NCI-H1105 (cell line): ENCODE results near the gene SLC6A1.

Source experiments
- DNase-seq: peaks from one replicate; lab custom pipeline; 2025; lab: John Stamatoyannopoulos, UW

The SLC6A1 gene

DNA sequence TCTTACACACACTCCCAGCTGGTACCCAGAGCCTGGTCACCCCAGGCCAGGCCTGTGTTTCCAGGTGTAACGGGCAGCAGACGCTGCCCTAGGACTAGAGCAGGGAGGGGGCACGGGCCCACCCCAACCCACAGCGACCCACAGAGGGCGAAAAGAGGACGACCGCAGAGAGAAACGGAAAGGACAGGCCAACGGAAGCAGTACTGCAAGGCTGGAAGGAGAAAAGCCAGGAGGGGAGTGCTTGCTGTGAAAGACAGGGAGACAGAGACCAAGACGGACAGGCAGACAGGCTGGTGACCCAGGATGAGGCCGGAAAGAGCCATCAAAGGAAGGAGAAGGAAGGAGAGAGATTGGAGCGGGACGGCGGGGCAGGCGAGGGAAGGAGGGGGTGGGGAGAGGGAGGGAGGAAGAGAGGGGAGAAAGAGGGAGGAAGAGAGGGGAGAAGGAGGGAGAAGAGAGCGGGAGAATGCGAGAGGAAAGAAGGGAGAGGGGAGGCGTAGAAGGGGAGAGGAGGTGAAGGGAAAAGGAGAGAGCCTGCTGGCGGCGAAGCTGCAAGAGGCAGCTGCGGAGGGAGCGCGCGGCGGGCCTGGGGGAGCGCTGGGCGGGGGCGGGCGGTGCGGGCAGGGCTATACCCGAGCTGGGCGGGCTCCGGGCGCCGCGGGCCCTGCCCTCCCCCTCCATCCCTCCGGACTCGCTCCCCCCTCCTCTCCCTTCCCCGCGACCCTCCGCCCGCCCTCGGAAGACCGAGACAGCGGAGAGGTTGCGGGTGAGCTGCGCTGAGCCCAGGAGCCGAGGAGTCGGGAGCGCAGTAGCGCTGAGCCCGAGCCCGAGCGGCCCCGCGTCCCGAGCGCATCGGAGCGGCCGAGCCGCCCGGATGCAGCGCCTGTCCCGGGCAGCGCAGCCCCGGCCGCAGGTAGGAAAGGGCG lies at the start of gene SLC6A1:
TSS of gene SLC6A1 (plus strand) at position 732 of the 926 bp plus-strand sequence. CDS start 24,464 bp downstream, outside the sequence.
- DNase-seq: peak; percentile 12

DNA sequence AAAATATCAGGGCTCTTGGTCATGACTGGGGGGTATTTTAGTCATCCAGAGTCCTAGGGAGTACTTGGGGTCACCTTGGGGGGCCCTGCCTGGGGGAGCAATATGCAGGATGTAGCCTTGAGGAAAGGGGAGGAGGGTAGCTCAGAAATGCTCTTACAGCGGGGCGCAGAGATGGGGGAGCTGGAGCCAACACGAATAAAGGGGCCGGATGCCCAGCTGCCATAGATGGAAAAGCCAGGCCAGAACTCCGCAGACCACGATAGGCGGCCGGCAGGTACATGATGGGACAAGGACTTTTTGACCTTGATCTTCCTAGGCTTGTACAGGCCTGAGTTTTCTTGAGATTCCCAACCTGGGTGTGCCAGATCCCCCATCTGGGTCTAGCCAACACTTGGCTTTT lies 47.7 kb upstream of the SLC6A1 start:
- no peak for DNase-seq

DNA sequence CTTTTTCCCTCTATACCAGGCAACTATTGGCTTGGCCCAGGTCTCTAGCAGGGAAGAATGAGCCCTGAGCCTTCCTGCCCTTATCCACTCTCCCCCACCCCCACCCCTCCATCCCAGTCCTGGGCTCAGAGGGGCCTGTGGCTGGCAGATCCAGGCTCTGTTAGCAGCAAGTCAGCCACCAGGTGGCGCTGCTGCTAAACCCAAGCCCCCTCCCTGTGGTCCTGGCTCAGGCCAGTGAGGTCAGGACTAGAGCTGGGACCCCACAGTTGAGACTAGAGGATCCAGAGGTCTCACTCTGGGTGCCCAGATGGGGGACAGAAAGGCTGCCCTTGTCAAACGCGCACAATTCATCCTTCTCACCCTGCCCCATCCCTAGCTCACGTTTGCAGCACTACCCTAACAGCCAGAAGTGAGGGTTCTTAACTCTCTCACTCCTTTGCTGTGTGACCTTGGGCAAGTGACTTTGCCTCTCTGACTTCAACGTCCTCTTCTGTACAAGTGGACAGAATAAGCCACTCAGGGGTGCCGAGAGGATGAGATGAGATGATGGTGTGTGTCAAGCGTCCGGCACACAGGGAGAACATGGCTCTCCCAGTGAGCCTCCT lies 46.8 kb upstream of the SLC6A1 start:
- DNase-seq: no peak

DNA sequence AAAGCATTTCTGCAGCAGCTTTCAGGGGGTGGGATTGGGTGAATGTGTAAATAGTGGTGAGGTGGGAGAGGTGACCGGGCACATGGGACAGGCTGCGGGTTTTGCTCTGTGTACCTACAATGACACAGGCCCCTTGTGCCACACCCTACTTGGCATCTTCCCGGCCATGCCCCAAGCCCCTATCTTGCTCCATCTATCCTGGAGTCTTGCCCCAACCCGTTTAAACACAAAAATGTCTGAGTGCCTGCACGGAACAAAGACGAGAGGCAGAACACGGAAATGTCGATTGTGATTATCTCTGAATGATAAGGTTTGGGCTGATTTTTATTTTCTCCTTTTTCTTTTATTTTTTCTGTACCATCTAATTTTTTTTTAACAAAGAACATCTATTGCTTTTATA lies 46.0 kb upstream of the SLC6A1 start:
- DNase-seq: no peak

DNA sequence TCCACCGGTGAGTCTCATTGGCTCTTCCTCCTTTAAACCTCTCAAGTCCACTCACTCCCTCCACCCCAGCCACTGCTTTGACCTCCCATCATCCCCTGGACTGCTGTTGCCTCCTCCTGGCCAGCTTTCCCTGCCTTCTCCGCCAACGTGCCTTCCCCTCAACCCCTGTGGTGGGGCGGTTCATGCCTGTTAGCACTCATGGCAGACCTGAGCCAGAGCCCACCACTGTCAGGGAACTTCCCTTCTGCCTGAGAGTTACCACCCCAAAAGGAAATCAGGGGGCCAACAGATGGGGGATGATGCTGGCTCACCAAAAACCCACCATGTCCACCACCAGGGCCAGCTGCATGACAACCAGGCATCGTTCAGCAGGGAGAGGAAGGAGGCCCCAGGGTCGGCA lies 44.2 kb upstream of the SLC6A1 start:
- DNase-seq: no peak

DNA sequence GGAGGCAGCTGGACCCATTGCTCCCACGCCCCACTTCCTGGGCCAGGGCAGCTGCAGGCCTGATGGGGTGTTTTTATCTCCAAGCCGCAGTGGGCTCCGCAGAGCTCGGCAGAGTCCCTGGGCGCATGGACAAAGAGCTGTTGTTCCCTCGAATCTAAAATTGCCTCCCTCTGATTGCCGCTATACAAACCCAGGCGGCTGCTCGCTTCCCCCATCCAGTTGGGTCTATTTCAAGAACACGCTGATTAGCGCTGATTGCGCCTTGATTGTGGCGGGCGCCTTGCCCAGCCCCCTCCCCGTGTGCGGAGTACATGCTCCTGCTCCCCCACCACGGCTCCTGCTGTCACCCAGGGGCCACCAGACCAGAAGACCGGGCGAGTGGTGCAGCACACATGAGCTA lies 43.4 kb upstream of the SLC6A1 start:
- no peak for DNase-seq

DNA sequence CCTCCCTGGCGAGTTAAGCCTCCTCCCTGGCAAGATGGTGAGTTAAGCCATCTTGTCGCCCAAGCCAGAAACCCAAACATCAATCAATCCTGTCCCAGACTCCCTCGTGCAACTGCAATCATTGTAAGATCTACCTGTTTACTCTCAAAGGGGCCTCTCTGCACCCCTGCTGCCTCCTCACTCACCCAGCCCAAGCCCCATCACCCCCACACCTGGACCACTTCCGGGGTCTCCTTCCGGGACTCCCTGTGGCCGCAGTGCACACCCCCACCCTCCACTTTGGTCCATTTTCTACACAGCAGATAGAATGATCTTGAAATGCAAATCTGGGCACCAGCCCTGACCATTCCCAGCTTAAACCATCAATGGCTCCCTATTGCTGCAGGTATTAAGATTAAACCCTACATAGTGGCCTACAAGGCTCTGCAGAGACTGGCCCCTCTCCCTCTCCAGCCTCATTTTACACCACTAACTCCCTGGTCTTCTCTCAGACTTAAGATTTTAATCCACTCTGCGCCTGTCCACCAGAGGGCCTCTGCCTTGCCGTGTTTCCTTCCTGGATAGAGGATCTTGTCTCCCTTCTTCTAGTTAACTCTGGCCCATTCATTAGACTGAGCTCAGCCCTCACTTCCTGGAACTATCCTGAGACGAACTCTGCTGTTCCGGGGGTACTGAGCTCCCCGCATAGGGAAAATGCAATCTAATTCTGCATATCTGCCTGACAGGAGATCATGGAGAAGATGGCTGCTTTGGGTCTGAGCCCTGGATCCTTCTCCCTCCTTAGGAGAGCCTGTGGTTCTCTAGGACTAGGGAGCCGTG lies 41.9 kb upstream of the SLC6A1 start:
- DNase-seq: no peak

DNA sequence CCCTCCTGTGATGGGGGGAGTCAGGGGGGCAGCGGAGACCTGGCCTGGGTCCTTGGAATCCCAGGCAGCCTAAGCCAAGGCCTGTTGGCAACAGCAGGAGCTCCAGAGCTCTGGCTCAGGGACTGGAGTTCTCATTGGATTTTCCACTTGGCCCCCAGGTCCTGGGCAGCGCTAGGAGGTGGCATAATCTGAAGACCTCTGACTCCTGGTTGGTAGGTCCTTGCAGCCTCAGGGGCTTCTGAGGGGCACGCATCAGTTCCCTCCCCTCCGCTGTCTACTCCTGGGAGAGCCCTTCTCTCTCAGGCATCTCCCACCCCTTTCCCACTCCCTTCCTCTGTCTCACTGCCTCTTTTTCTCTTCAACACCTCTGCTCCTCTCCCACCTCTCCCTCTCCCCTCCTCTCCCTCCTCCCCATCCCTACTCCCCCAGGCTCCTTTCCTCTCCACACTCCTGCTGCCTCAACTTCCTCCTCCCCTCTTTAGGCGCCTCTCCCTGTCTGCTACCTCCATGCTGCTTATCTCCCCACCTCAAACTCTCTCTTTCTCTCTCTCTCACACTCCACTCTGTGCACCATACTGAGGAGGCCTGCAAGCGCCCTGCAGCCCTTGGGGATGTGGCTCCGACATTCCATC lies 41.1 kb upstream of the SLC6A1 start:
- DNase-seq: no peak

DNA sequence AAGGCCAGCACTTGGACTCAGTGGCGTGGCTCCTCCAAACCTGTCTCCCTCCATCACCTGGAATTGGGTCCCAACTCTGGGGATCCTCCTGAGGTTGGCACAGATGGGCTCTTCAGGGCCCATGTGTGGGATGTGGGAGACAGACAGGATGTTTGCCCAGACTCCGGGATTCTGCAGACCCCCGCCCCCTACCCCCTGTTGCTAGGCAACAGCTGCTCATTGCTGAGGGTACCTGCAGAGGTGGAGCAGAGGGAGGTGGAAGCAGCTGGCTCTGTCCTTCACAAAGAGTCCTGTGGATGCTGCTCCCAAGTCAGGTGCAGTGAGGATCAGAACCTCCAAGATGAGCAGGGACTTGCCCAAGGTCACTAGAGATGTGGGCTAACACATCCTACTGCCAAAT lies 40.0 kb upstream of the SLC6A1 start:
- DNase-seq: no peak

DNA sequence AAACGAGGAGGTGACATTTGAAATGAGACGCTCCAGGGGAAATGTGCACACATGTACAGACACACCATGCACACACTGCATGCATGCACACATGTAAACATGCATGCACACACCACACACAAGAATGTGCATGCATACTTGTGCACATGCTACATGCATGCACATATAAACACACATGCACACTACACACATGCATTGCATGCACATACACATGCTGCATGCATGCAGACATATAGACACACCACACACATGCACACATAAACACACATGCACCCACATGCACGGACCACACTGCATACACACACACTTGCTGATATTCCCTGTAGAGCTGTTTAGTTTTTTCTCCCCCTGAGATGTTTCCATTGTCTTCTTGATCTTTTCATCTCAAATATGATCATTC lies 37.8 kb upstream of the SLC6A1 start:
- no peak for DNase-seq

DNA sequence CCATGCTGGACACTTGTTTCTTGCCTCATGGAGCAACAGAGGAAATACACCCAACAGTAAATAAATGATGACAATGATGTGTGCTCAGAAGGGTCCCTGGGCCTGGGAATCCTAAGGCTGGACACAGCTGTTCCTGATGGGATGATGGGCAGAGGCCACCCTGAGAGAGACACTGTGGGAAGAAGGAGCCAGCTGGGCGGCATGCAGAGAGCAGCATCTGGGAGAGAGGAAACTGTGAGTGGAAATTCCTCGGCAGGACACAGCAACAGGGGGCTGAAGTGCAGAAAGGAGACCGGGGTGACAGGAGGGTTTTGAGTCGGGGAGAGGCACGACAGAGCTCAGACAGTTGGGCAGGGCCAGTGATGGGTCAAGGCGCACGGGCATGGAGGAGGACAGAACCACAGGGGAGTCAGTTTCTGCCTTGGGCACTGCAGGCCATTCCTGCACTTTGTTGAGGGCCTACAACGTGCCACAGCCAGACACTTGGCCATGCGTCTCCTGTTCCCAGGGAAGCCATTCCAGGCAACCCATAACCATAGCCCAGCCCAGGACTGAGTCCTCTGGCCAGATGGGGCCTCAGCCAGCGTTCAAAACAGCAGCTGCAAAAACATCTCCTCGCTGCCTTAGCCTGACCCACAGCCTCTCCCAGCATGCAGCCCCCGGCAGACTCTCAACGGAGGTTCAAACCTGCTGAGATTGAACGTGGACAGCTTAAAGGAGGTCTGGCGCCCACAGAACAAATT lies 36.7 kb upstream of the SLC6A1 start:
- DNase-seq: no peak

DNA sequence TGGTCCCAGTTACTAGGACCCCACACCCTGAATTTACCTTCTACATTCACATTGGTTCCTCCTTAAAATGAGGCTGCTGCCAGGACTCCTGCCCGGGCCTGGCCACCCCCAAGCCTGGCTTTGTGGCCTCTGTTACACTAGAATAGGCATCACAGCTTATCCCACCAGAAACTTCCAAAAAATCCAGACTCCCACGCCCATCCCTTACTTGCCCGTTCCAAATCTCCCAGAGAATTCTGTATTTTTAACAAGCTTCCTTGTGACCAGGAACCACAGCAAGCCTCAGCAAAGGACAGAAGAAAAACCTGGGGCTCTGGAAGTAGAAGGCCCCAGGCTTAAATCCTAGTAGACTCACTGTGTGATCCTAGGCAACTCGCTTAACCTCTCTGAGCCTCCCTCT lies 36.0 kb upstream of the SLC6A1 start:
- DNase-seq: no peak

DNA sequence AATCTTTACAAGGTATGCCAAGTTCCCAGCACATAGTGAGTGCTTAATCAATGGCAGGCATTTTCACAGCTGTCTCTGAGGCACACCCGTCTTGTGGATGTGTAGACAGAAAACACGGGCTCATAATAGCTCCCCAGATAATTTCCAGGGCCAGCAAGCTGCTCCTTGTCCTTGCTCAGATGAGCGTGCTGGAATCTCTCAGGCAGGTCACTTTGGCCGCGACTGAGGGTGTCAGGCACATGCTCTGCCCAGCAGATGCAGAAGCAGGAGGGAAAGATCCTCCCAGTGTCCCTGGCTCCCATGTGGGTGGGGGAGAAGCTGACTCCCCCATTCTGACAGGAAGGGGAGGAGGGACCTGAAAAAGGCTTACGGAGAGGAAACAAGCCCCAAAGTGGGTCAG lies 35.6 kb upstream of the SLC6A1 start:
- no peak for DNase-seq

DNA sequence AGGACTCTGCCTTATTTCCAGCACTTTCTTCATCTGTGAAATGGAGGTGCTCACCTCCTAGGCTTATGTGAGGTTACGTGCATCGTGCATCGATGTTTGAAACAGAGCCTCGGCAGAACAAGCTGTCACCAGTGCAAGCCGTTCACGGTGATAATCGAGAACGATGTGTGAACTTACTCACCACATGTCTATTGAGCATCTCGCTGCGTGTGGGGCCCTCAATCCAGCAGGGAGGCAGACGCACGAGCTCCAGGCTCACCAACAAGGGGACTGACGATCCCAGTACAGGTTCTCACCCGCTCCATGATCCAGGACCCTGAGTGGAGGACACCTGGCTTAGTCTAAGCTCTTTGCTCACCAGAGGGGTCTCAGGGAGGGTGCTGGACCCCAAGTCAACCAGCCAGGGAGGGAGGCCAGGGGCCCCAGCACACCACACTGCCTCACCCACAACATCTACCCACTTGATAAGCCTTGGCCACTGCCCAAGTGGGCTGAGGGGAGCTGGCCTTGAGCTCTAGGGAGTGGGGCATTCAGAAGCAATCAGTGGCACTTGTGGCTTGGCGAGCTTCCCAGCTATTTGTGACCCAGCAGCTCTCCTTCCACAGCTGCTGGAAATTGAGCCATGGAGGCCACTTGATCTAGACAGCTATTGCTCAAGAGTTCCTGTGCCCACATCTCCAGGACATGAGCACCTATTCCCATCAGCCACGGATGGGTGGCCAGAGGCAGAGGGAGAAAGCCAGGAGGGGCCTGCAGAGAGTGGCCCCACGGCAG lies 34.4 kb upstream of the SLC6A1 start:
- DNase-seq: peak; percentile 79

DNA sequence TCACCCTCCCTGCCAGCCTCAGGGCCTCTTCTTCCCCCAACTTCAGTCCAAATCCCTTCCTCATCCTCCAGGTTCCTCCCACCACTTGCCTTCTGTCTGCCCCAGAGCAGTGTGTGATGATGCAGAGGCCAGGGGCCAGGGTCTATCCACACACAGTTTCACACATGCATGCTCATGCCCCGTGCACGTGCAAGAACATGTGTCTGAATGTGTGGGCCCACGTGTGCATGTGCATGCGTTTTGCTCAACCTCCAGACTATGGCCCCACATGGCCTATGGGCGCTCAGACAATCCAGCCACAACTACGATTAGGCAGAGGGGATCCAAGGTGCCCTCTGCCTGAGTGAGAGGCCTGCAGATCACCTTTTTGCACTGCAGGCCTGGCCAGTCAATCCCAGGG lies 32.3 kb upstream of the SLC6A1 start:
- no peak for DNase-seq

DNA sequence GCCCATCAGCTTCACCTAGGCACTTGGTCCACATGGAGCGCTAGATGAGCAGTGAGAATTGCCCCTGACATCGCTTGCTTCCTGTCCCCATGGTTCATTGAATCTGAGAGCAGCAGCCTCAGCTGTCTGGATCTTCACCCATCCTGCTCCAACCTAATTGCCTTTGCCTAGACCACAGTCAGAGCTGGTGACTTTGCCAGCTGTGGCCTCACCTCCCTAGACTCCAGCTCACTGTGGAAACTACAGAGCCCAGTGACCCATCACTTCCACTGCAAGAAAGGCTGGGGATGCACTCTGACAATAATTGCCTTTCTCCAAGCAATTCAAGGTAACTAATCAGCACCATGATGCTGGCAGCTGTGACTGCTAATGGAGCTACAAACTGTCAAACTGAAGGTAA lies 30.6 kb upstream of the SLC6A1 start:
- DNase-seq: peak; percentile 41

DNA sequence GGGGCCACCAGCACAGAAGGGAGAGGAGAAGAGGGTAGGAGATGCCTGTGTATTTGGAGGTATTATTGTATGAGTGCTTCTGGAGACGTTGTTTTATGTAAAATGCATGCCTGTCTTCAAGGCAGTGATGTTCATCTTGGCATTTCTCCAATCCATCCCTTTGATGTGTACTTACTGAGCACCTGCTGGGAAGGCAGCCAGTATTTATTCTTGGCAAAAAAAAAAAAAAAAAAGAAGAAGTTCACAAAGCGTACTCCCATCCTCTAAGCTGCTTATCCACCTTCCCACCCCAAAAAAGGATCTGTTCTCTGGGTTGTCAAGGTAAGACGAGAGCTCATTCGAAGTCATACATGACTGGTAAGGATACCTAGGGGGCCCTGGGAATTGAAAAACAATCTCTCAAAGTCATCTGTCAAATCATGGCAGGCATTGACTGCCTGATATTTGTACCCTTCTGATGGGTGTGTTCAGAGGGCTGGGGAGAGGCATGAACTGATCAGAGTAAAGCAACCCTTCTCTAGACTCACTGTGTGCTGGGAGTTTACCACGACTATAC lies 30.0 kb upstream of the SLC6A1 start:
- DNase-seq: peak; percentile 61

DNA sequence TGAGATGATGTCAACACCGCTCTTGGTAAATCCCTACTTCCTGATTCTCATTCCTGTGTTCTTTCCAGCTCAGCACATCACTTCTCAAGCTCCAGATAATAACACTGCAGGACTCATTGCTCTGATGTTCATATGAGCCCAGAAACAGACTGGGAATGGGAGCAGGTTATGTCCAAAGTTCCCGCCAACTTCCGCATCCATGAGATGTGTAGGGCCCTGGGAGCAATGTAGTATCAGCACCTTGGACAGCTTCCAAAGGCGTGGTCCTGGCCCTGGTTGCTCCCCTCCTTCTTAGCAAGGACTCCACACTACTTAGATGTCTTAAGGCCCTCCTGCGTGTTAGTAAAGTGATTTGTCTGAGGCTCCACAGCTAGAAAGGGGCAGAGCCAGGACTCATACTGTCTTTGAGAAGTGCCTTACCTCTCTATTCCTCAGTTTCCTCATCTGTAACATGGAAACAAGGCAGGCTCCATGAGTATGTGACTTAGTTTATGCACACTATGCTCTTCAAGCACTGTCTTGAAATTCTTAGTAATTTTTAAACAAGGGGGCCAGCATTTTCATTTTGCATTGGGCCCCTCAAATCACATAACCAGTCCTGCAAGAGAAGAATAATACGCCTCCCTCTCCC lies 27.9 kb upstream of the SLC6A1 start:
- no peak for DNase-seq

DNA sequence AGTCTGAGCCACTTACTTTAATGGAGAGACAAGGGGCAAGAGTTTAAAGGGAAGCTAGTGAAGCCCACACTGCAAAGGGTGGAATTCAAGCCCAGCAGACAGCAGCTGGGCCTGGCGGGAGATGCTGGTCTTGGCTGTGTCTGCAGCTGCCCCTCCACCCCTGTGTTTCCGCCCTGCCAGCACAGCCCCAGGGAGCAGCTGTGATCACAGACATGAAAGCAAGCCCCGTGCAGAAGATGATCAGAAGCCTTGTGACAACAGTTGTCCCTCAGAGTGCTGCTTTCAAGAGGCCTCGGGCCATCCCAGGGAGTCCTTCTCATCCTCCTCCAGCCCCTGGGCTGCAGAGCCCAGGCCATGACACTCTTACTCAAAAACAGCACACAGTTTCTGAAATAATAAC lies 24.1 kb upstream of the SLC6A1 start:
- no peak for DNase-seq
